Measurements from ENCODE around the gene MCOLN1.
A peak's percentile ranks its signal among the peaks of the same experiment; 100 is the strongest.

MCOLN1 gene

GRCh38 chr19:7550987-7551761, 28.8 kb downstream of the MCOLN1 start:
- no peak for DNase-seq (ENCODE audit: low spot score)
- no peak for TF ChIP-seq CTCF (IDR thresholded peaks at IDR 0.05)
- Histone ChIP-seq H3K4me3 (no peak overlapping the region), H3K27ac (peak overlapping the region in 1 of 2 donors; percentile 62)

- no peak for DNase-seq (ENCODE audit: low spot score)
- Histone ChIP-seq H3K27ac (no peak overlapping the region), H3K4me3 (no peak overlapping the region)
- TF ChIP-seq CTCF (IDR thresholded peaks at IDR 0.05): no peak
Measured at GRCh38 chr19:7552781-7553180, 30.4 kb downstream of the MCOLN1 start.

GRCh38 chr19:7554565-7554964, 32.1 kb downstream of the MCOLN1 start:
- no peak for DNase-seq (ENCODE audit: low spot score)
- TF ChIP-seq CTCF (IDR thresholded peaks at IDR 0.05): no peak
- H3K4me3 ChIP-seq: no peak overlapping the region
- H3K27ac ChIP-seq: no peak overlapping the region

GRCh38 chr19:7554990-7555864, 32.8 kb downstream of the MCOLN1 start:
- no peak overlapping the region for H3K27ac ChIP-seq
- TF ChIP-seq CTCF (IDR thresholded peaks at IDR 0.05): no peak
- no peak for DNase-seq (ENCODE audit: low spot score)

GRCh38 chr19:7556696-7557315, 34.4 kb downstream of the MCOLN1 start:
- no peak overlapping the region for H3K4me3 ChIP-seq
- DNase-seq (ENCODE audit: low spot score): no peak
- no peak overlapping the region for H3K27ac ChIP-seq
- no peak for TF ChIP-seq CTCF (IDR thresholded peaks at IDR 0.05)

More at GRCh38 chr19:7554990-7555864, 32.8 kb downstream of the MCOLN1 start:
- no peak overlapping the region for H3K4me3 ChIP-seq

GRCh38 chr19:7558667-7559066, 36.2 kb downstream of the MCOLN1 start:
- no peak overlapping the region for H3K4me3 ChIP-seq
- no peak overlapping the region for H3K27ac ChIP-seq
- TF ChIP-seq CTCF (IDR thresholded peaks at IDR 0.05): no peak
- DNase-seq (ENCODE audit: low spot score): no peak
